ENCODE results near the gene PARD3.
"Not testable (repeated sequence)": the region's sequence is repeated elsewhere in the genome, so short reads cannot be mapped to it uniquely, and the experiment has no call there.

PARD3 gene

GRCh38 chr10:34378297-34378696, 436.8 kb downstream of the PARD3 start:
- H3K4me1 Mint-ChIP-seq = peaks cover 6% of the 10 kb centered on the region
- DNase-seq (ENCODE audit: low spot score in 2 of 2) (no peak), ATAC-seq (no peak)
- H3K36me3 Mint-ChIP-seq = no peaks in the 10 kb centered on the region
- H3K4me3 Mint-ChIP-seq = no peak overlapping the region
- H3K9me3 Mint-ChIP-seq = no peaks in the 10 kb centered on the region
- no peak overlapping the region for H3K27ac Mint-ChIP-seq

GRCh38 chr10:34377833-34378232, 437.3 kb downstream of the PARD3 start:
- ATAC-seq (no peak), DNase-seq (ENCODE audit: low spot score in 2 of 2) (no peak)
- H3K36me3 Mint-ChIP-seq = no peaks in the 10 kb centered on the region
- no peaks in the 10 kb centered on the region for H3K9me3 Mint-ChIP-seq
- no peak overlapping the region for H3K27ac Mint-ChIP-seq
- H3K4me3 Mint-ChIP-seq = no peak overlapping the region
- H3K4me1 Mint-ChIP-seq = peaks cover 6% of the 10 kb centered on the region

- ATAC-seq (no peak), DNase-seq (ENCODE audit: low spot score in 2 of 2) (no peak)
- Mint-ChIP-seq H3K9me3 (no peaks in the 10 kb centered on the region), H3K36me3 (no peaks in the 10 kb centered on the region), H3K4me3 (no peak overlapping the region), H3K27ac (no peak overlapping the region), H3K4me1 (peaks cover 6% of the 10 kb centered on the region)
Measured at GRCh38 chr10:34374356-34375045, 440.6 kb downstream of the PARD3 start.

- H3K36me3 Mint-ChIP-seq = no peaks in the 10 kb centered on the region
- DNase-seq (ENCODE audit: low spot score in 2 of 2) = no peak
- no peak overlapping the region for H3K27ac Mint-ChIP-seq
- no peak overlapping the region for H3K4me3 Mint-ChIP-seq
- H3K9me3 Mint-ChIP-seq = no peaks in the 10 kb centered on the region
- H3K4me1 Mint-ChIP-seq = peaks cover 6% of the 10 kb centered on the region
- no peak for ATAC-seq
Measured at GRCh38 chr10:34373211-34373610, 441.9 kb downstream of the PARD3 start.

- ATAC-seq (no peak), DNase-seq (ENCODE audit: low spot score in 2 of 2) (no peak)
- H3K9me3 Mint-ChIP-seq = no peaks in the 10 kb centered on the region
- no peak overlapping the region for H3K4me3 Mint-ChIP-seq
- H3K4me1 Mint-ChIP-seq = peaks cover 6% of the 10 kb centered on the region
- H3K27ac Mint-ChIP-seq = no peak overlapping the region
- no peaks in the 10 kb centered on the region for H3K36me3 Mint-ChIP-seq
Measured at GRCh38 chr10:34372509-34372908, 442.6 kb downstream of the PARD3 start.

DNA sequence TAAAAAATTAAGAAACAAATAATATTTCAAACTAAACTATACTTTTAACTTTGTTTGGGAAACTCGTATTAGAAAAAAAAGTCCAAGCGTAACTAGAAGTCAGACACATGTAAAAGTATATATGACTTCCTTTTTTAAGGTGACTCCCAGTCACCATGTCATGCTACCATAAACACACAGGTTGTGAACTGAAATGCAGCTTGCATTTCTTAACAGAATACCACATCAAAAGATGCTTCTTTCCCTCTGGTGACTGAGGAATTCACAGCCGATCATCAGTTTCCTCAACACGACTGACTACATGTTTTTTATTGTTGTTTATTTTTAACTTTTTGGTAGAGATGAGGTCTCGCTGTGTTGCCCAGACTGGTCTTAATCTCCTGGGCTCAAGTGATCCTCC, 445.0 kb downstream of the PARD3 start:
- H3K4me3 Mint-ChIP-seq = no peak overlapping the region
- DNase-seq (ENCODE audit: low spot score in 2 of 2) (no peak), ATAC-seq (no peak)
- peaks cover 5% of the 10 kb centered on the region for H3K4me1 Mint-ChIP-seq
- no peak overlapping the region for H3K27ac Mint-ChIP-seq
- no peaks in the 10 kb centered on the region for H3K36me3 Mint-ChIP-seq
- no peaks in the 10 kb centered on the region for H3K9me3 Mint-ChIP-seq

DNA sequence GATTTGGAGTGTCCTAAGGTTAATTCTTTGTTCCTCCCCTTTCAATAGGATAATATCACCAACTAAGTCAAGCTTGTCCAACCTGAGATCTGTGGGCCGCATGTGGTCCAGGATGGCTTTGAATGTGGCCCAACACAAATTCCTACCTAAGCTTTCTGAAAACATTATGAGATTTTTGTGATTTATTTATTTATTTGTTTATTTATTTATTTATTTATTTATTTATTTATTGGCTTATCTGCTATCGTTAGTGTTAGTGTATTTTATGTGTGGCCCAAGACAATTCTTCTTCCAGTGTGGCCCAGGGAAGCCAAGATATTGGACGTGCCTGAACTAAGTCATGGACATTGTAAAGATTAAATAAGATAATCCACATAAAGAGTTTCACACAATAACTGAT, 446.0 kb downstream of the PARD3 start:
- Mint-ChIP-seq H3K27ac (no peak overlapping the region), H3K36me3 (no peaks in the 10 kb centered on the region), H3K4me3 (no peak overlapping the region), H3K9me3 (no peaks in the 10 kb centered on the region), H3K4me1 (no peaks in the 10 kb centered on the region)
- ATAC-seq = no peak
- no peak for DNase-seq (ENCODE audit: low spot score in 2 of 2)

DNA sequence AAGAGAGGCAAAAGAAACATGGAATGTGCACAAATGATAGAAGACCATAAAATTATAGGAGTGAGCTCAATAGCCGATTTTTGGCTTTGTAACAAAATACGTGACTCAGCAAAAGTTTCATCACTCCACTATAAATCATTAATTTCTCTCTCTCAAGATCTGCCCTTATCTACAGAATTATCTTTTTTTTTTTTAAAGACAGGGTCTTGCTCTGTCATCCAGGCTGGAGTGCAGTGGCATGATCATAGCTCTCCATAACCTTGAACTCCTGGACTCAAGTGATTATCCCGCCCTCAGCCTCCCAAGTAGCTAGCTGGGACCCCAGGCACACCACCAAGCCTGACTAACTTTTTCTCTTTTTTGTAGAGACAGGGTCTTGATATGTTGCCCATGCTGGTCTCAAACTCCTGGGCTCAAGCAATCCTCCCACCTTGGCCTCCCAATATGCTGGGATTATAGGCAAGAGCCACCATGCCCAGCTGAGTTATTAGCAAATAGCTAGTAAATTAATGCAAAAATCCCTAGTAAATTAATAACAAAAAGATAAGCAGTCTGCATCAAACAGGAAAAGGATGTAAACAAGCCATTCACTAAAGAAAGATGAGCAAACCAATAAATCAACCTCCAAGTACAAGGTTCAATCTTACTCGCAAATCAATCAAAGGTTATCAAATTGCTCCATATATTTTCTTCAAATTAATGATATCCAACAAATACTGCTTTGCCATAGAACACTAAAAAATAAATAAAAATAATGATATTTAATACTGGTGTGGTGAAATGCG, 450.7 kb downstream of the PARD3 start:
- no peak overlapping the region for H3K27ac Mint-ChIP-seq
- DNase-seq (ENCODE audit: low spot score in 2 of 2) (no peak), ATAC-seq (no peak)
- H3K4me1 Mint-ChIP-seq = no peaks in the 10 kb centered on the region
- H3K36me3 Mint-ChIP-seq = no peaks in the 10 kb centered on the region
- H3K4me3 Mint-ChIP-seq = no peak overlapping the region
- H3K9me3 Mint-ChIP-seq = no peaks in the 10 kb centered on the region

- Mint-ChIP-seq H3K4me1 (no peaks in the 10 kb centered on the region), H3K36me3 (no peaks in the 10 kb centered on the region), H3K27ac (no peak overlapping the region), H3K4me3 (no peak overlapping the region), H3K9me3 (no peaks in the 10 kb centered on the region)
- ATAC-seq (no peak), DNase-seq (ENCODE audit: low spot score in 2 of 2) (no peak)
Measured at GRCh38 chr10:34360984-34361383, 454.1 kb downstream of the PARD3 start.

DNA sequence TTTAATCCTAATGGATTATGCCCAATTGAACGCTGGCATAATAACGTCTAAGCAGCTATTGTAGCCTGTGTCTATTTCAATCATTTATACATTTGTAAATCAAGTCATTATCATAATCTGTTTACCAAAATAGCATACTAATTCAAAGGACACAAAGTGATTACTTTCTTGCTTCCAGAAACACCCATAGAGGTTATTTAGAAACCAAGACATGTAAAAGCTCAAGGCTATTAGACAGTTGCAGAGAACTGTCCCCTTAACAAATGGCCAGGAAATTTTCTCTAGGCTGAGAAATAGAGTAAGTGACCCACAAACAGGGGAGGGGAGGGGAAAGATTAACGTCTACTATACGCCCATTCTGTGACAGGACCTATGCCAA, 455.7 kb downstream of the PARD3 start:
- no peaks in the 10 kb centered on the region for H3K4me1 Mint-ChIP-seq
- no peak for ATAC-seq
- H3K36me3 Mint-ChIP-seq = no peaks in the 10 kb centered on the region
- H3K27ac Mint-ChIP-seq = no peak overlapping the region
- DNase-seq (ENCODE audit: low spot score in 2 of 2) = no peak
- H3K4me3 Mint-ChIP-seq = no peak overlapping the region
- peaks cover 4% of the 10 kb centered on the region for H3K9me3 Mint-ChIP-seq

- DNase-seq (ENCODE audit: low spot score in 2 of 2) (no peak), ATAC-seq (no peak)
- H3K4me3 Mint-ChIP-seq = no peak overlapping the region
- no peaks in the 10 kb centered on the region for H3K36me3 Mint-ChIP-seq
- peaks cover 5% of the 10 kb centered on the region for H3K9me3 Mint-ChIP-seq
- H3K4me1 Mint-ChIP-seq = no peaks in the 10 kb centered on the region
- no peak overlapping the region for H3K27ac Mint-ChIP-seq
Measured at GRCh38 chr10:34358729-34359434, 456.2 kb downstream of the PARD3 start.

- no peak for ATAC-seq
- H3K9me3 Mint-ChIP-seq = peaks cover 5% of the 10 kb centered on the region
- H3K4me1 Mint-ChIP-seq = no peaks in the 10 kb centered on the region
Measured at GRCh38 chr10:34356463-34356862, 458.6 kb downstream of the PARD3 start.

GRCh38 chr10:34353530-34353929, 461.6 kb downstream of the PARD3 start:
- not testable (repeated sequence) for DNase-seq (ENCODE audit: low spot score in 2 of 2); H3K4me1 Mint-ChIP-seq; H3K9me3 Mint-ChIP-seq; ATAC-seq; H3K27ac Mint-ChIP-seq; H3K4me3 Mint-ChIP-seq; H3K36me3 Mint-ChIP-seq

More at GRCh38 chr10:34356463-34356862, 458.6 kb downstream of the PARD3 start:
- H3K4me3 Mint-ChIP-seq = no peak overlapping the region
- no peak for DNase-seq (ENCODE audit: low spot score in 2 of 2)
- H3K36me3 Mint-ChIP-seq = no peaks in the 10 kb centered on the region
- H3K27ac Mint-ChIP-seq = no peak overlapping the region

GRCh38 chr10:34352599-34353204, 462.4 kb downstream of the PARD3 start:
- not testable (repeated sequence) for H3K4me1 Mint-ChIP-seq; ATAC-seq; H3K36me3 Mint-ChIP-seq; H3K9me3 Mint-ChIP-seq; H3K27ac Mint-ChIP-seq; DNase-seq (ENCODE audit: low spot score in 2 of 2); H3K4me3 Mint-ChIP-seq

GRCh38 chr10:34351161-34351560, 463.9 kb downstream of the PARD3 start:
- Mint-ChIP-seq H3K4me1 (no peaks in the 10 kb centered on the region), H3K4me3 (no peak overlapping the region), H3K27ac (no peak overlapping the region), H3K36me3 (no peaks in the 10 kb centered on the region), H3K9me3 (peaks cover 5% of the 10 kb centered on the region)
- ATAC-seq (no peak), DNase-seq (ENCODE audit: low spot score in 2 of 2) (no peak)

All from stimulated activated effector memory CD8-positive, alpha-beta T cell treated with anti-CD3 and anti-CD28 coated beads, Interleukin-12 subunit alpha, Interleukin-12 subunit beta, amount 100 ng/mL, for 72 hours (primary cell).